CD1c-positive myeloid dendritic cell (primary cell): Measurements from ENCODE around the gene MED4.

Experiments used
- DNase-seq: peaks from one replicate; pipeline ENCODE4 v3.0.0-alpha.2; 2016; ENCODE audit errors: extremely low spot score

The MED4 gene

GRCh38 chr13:48037346-48038173 lies 57.3 kb downstream of the MED4 start, which contains the start of gene NUDT15:
Gene NUDT15 (plus strand): TSS chr13:48037726. CDS start chr13:48037747, 21 bp downstream.
- DNase-seq = peak; percentile 98

- no peak for DNase-seq
These were observed 65.0 kb downstream of the MED4 start for GRCh38 chr13:48029859-48030258.

GRCh38 chr13:48028066-48028465 lies 66.8 kb downstream of the MED4 start:
- DNase-seq = no peak
